ENCODE results near the gene FBXO44.

Gene FBXO44

DNA sequence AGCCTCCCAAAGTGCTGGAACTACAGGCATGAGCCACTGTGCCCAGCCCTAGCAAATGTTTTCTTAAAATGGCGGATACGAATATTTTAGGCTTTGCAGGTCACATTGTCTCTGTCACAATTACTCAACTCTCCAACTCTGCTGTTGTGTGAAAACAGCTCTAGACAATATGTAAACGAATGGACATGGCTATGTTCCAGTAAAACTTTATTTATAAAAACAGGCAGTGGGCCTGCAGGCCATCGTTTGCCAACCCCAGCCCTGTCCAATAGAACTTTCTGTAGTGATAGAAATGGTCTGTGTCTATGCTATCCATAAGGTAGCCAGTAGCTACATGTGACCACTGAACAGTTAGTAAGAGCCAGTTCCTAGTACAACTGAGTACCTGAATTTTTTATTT, 5.1 kb downstream of the FBXO44 start:
- TF ChIP-seq TEAD4 (IDR thresholded peaks at IDR 0.05) (no peak), NFIC (IDR thresholded peaks at IDR 0.05) (no peak), CEBPB (IDR thresholded peaks at IDR 0.05) (no peak), TCF12 (IDR thresholded peaks at IDR 0.05; ENCODE audit: low read depth) (no peak), RAD21 (IDR thresholded peaks at IDR 0.05; ENCODE audit: low read depth) (no peak), CREB1 (IDR thresholded peaks at IDR 0.05; ENCODE audit: low read depth) (no peak), FOXM1 (IDR thresholded peaks at IDR 0.05; ENCODE audit: borderline replicate concordance, low read depth) (no peak), EGR1 (IDR thresholded peaks at IDR 0.05) (no peak), TAF1 (IDR thresholded peaks at IDR 0.05; ENCODE audit: low read depth) (no peak), YY1 (IDR thresholded peaks at IDR 0.05; ENCODE audit: low read depth) (no peak), EP300 (IDR thresholded peaks at IDR 0.05; ENCODE audit: borderline replicate concordance) (no peak), ZBTB7A (IDR thresholded peaks at IDR 0.05; ENCODE audit: low read depth) (no peak)
- TF ChIP-seq, protein P1, sequence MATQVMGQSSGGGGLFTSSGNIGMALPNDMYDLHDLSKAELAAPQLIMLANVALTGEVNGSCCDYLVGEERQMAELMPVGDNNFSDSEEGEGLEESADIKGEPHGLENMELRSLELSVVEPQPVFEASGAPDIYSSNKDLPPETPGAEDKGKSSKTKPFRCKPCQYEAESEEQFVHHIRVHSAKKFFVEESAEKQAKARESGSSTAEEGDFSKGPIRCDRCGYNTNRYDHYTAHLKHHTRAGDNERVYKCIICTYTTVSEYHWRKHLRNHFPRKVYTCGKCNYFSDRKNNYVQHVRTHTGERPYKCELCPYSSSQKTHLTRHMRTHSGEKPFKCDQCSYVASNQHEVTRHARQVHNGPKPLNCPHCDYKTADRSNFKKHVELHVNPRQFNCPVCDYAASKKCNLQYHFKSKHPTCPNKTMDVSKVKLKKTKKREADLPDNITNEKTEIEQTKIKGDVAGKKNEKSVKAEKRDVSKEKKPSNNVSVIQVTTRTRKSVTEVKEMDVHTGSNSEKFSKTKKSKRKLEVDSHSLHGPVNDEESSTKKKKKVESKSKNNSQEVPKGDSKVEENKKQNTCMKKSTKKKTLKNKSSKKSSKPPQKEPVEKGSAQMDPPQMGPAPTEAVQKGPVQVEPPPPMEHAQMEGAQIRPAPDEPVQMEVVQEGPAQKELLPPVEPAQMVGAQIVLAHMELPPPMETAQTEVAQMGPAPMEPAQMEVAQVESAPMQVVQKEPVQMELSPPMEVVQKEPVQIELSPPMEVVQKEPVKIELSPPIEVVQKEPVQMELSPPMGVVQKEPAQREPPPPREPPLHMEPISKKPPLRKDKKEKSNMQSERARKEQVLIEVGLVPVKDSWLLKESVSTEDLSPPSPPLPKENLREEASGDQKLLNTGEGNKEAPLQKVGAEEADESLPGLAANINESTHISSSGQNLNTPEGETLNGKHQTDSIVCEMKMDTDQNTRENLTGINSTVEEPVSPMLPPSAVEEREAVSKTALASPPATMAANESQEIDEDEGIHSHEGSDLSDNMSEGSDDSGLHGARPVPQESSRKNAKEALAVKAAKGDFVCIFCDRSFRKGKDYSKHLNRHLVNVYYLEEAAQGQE (IDR thresholded peaks at IDR 0.05; ENCODE audit: low read depth) = no peak
- TF ChIP-seq, protein P2, sequence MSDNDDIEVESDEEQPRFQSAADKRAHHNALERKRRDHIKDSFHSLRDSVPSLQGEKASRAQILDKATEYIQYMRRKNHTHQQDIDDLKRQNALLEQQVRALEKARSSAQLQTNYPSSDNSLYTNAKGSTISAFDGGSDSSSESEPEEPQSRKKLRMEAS (IDR thresholded peaks at IDR 0.05) = no peak
- TF ChIP-seq, protein P3, sequence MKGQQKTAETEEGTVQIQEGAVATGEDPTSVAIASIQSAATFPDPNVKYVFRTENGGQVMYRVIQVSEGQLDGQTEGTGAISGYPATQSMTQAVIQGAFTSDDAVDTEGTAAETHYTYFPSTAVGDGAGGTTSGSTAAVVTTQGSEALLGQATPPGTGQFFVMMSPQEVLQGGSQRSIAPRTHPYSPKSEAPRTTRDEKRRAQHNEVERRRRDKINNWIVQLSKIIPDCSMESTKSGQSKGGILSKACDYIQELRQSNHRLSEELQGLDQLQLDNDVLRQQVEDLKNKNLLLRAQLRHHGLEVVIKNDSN (IDR thresholded peaks at IDR 0.05) = no peak

DNA sequence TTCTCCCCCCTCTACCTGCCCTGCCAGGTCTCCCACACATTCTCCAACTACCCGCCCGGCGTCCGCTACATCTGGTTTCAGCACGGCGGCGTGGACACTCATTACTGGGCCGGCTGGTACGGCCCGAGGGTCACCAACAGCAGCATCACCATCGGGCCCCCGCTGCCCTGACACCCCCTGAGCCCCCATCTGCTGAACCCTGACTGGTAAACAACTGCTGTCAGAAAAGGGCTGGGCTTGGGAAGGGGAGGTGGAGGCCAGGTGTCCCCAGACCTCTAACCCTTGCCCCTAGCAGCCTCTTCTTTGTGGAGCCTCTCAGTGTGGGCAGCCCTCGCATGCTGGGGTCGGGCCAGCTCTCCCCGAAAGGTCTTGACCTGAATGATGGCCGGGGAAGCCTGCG, 6.4 kb downstream of the FBXO44 start:
- no peak for TF ChIP-seq CEBPB (IDR thresholded peaks at IDR 0.05)
- no peak for TF ChIP-seq TCF12 (IDR thresholded peaks at IDR 0.05; ENCODE audit: low read depth)
- TF ChIP-seq ZBTB7A (IDR thresholded peaks at IDR 0.05; ENCODE audit: low read depth) = no peak
- no peak for TF ChIP-seq FOXM1 (IDR thresholded peaks at IDR 0.05; ENCODE audit: borderline replicate concordance, low read depth)
- TF ChIP-seq CREB1 (IDR thresholded peaks at IDR 0.05; ENCODE audit: low read depth) = no peak
- TF ChIP-seq, protein P2 (IDR thresholded peaks at IDR 0.05) = no peak
- no peak for TF ChIP-seq YY1 (IDR thresholded peaks at IDR 0.05; ENCODE audit: low read depth)
- TF ChIP-seq, protein P1 (IDR thresholded peaks at IDR 0.05; ENCODE audit: low read depth) = no peak
- TF ChIP-seq TAF1 (IDR thresholded peaks at IDR 0.05; ENCODE audit: low read depth) = no peak
- no peak for TF ChIP-seq NFIC (IDR thresholded peaks at IDR 0.05)
- no peak for TF ChIP-seq EGR1 (IDR thresholded peaks at IDR 0.05)
- TF ChIP-seq EP300 (IDR thresholded peaks at IDR 0.05; ENCODE audit: borderline replicate concordance) = no peak
- TF ChIP-seq RAD21 (IDR thresholded peaks at IDR 0.05; ENCODE audit: low read depth) = no peak
- TF ChIP-seq TEAD4 (IDR thresholded peaks at IDR 0.05) = no peak
- TF ChIP-seq, protein P3 (IDR thresholded peaks at IDR 0.05) = no peak

DNA sequence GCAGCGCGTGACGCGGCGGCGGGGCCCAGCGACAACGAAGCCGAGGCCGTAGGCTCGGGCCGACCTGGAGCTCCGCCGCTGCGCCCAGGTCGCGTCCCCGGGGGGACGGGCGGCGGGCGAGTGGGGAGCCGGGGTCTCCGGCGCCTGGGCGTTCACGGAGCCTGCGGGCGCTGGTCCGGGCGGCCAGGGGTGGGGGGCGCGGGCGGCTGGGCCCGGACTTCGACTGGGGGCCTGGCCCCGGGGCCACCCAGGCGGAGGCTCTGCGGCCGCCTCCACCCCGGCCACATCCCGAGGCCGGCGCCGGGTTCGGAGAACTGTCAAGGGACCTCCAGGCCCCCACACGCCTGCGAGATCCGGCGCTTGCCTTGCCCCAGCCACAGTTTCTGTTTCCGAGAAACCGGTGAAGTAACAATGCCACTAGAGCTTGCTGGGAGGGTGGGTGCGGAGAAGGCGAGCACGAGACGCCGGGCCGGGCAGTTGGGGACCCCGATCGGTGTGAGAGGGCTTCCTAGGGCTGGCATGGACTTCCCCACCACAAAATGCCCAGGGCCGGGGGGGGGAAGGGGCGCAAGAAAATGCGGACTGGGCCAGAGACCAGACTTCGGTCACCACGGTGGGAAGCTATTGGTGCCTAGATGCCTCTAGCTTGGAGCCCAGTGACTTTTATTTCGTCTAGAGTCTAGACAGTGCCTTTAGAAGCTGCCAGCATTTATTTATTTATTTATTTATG, 9.8 kb downstream of the FBXO44 start:
- TF ChIP-seq ZBTB7A (IDR thresholded peaks at IDR 0.05; ENCODE audit: low read depth) (peak; percentile 50; the same call in 1 of the 2 replicates), NFIC (IDR thresholded peaks at IDR 0.05) (no peak)

DNA sequence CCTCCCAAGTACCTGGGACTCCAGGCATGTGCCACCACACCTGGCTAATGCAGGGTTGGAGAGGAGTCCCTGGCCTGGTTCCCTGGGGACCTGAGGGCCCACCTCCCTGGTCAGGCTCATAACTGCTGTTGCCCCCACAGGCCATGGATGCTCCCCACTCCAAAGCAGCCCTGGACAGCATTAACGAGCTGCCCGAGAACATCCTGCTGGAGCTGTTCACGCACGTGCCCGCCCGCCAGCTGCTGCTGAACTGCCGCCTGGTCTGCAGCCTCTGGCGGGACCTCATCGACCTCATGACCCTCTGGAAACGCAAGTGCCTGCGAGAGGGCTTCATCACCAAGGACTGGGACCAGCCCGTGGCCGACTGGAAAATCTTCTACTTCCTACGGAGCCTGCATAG, 13.8 kb downstream of the FBXO44 start:
- TF ChIP-seq, protein P3 (IDR thresholded peaks at IDR 0.05) = no peak
- TF ChIP-seq NFIC (IDR thresholded peaks at IDR 0.05) = no peak
- TF ChIP-seq ZBTB7A (IDR thresholded peaks at IDR 0.05; ENCODE audit: low read depth) = no peak
- TF ChIP-seq TCF12 (IDR thresholded peaks at IDR 0.05; ENCODE audit: low read depth) = no peak
- no peak for TF ChIP-seq CEBPB (IDR thresholded peaks at IDR 0.05)
- TF ChIP-seq RAD21 (IDR thresholded peaks at IDR 0.05; ENCODE audit: low read depth) = no peak
- TF ChIP-seq CREB1 (IDR thresholded peaks at IDR 0.05; ENCODE audit: low read depth) = no peak
- TF ChIP-seq, protein P2 (IDR thresholded peaks at IDR 0.05) = no peak
- TF ChIP-seq TEAD4 (IDR thresholded peaks at IDR 0.05) = no peak
- no peak for TF ChIP-seq EP300 (IDR thresholded peaks at IDR 0.05; ENCODE audit: borderline replicate concordance)
- no peak for TF ChIP-seq EGR1 (IDR thresholded peaks at IDR 0.05)
- no peak for TF ChIP-seq TAF1 (IDR thresholded peaks at IDR 0.05; ENCODE audit: low read depth)
- TF ChIP-seq FOXM1 (IDR thresholded peaks at IDR 0.05; ENCODE audit: borderline replicate concordance, low read depth) = no peak
- no peak for TF ChIP-seq YY1 (IDR thresholded peaks at IDR 0.05; ENCODE audit: low read depth)
- TF ChIP-seq, protein P1 (IDR thresholded peaks at IDR 0.05; ENCODE audit: low read depth) = no peak
